ENCODE data around the gene NCEH1.
"Not testable (repeated sequence)": the region's sequence is repeated elsewhere in the genome, so short reads cannot be mapped to it uniquely, and the experiment has no call there.

Gene NCEH1

DNA sequence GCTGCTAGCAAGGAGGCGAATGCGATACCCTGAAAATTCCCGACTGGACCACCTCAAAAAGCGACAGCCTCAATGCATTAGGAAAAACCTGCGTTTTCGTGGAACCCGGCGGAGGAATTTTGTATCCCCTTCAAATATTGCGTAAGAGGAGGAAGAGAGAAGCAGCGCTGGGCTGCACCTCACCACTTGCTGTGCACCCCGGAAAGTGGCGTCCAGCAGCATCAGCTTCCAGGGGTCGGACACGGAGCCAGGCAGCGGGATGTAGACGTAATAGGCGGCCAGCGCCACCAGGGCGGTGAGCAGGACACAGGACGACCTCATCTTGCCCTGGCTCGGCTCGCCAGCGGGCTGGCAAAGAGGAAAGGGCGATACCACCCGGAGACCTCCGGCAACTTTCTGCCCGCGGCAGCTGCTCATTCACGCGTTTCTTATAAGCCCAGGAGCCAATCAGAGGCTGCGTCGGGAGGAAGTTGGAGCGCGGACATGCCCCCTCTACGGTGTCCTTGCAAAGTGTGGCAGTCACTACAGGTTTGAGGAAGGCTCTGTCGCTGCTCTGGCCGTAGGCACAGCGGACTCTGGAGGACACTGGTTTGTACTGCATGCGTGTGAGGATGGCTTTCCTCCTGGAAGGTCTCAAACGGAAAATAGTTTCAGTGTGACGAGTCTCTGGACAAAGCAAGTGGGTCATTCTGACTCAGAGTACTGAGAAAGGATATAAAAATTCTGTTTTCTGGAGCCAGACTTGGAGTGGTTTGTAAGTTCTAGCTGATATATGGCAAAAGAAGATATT is at the start of gene NCEH1:
Gene NCEH1, minus strand, starts transcription at position 404 of the 790 bp plus-strand sequence. Its CDS starts 83 bp downstream, at position 321.
- FAIRE-seq, result no peak

DNA sequence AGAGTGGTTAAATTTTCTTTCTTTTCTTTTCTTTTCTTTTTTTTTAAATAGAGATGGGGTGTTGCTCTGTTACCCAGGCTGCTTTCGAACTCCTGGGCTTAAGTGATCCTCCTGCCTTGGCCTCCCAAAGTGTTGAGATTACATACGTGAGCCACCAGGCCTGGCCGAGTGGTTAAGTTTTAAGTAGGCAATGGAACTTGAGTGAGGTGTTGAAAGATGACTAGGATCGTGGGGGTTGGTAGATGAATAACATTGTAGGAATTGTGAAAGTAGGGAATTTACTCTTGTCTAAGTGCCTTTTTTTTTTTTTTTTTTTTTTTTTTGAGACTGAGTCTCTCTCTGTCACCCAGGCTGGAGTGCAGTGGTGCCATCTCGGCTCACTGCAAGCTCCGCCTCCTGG is 49.5 kb upstream of the NCEH1 start:
- not testable (repeated sequence) for FAIRE-seq

DNA sequence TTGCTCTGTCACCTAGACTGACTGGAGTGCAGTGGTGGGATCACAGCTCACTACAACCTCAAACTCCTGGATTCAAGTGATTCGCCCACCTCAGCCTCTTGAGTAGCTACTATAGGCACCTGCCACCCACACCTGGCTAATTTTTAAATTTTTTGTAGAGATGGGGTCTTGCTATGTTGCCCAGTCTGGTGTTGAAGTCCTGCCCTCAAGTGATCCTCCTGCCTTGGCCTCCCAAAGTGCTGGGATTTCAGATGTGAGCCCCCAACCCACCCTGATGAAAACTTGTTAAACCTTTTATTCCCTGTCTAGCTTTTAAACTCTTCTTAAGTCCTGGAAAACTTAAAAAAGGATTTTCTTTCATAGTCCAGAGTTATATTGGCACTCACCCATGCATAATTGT is 42.3 kb upstream of the NCEH1 start:
- no peak for FAIRE-seq

DNA sequence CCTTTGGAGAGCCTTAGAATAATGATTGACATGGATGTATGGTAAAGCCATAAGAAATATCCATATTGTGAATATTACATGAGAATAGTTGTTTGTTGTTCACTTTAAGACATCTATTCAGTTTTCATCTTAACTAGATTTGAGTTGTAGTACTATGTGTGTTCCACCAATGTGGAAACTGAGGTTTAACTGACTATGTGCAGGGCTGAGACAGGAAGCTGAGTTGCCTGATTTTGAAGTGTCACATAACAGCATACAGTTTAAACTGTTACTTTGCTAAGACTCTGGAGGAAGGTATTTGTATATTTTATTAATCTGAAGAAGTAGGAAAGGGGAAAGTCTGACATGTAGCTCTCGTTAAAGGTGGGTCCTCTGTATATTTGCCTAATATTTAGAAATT is 41.8 kb upstream of the NCEH1 start:
- FAIRE-seq, result no peak

DNA sequence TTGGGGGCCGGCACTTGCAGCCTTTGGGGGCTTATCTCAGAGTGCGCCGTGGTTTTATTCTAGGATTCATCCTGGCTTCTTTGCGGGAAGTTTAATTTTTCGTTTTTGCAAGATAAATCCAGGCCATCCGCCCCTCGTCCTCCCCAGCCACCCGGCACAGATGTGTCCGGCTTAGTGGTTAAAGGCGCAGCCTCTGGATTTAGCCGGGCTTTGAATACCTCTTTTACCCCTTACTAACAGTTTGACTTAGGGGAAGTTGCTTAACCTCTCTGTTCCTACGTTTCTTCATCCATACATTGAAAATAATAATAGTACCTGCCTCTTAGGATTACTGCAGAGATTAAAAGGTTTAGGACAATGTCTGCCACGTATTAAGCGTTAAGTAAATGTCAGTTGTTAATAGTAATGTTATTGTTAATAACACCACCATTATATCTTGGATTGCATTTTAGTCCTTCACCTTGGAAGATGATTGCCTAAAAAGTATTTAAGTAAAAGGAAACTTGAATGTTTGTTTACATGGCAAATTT is 40.4 kb upstream of the NCEH1 start:
- FAIRE-seq, result no peak

GRCh38 chr3:172750368-172751174 is 39.7 kb upstream of the NCEH1 start, which contains the start of gene ECT2:
Gene ECT2 (plus strand): TSS chr3:172750726. CDS start chr3:172754531, 3,805 bp downstream.
- FAIRE-seq, result peak; percentile 93

GRCh38 chr3:172750069-172750367 is 39.2 kb upstream of the NCEH1 start:
- no peak for FAIRE-seq

- FAIRE-seq, result no peak
Observed at GRCh38 chr3:172749230-172749965, 38.5 kb upstream of the NCEH1 start.

DNA sequence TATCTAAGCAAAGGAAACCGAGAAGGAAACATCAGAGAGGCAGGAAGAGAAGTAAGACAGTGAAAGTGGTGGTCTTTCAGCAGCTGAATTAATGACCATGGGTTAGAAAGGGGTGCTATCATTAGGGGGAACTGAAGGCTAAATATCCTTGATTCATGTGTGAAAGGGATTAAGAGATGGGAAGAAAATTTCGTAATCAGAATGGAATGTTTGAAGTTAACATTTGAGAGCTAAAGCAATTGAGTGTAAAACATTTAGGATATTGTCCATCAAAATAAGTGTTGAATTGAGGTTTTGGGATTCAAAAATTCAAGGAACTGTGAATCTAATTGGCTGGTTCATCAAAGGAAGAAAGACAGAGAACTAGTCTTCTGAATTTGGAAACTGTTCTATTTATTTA is 35.6 kb upstream of the NCEH1 start:
- no peak for FAIRE-seq

- no peak for FAIRE-seq
Observed at GRCh38 chr3:172739462-172739861, 28.6 kb upstream of the NCEH1 start.

GRCh38 chr3:172735014-172735413 is 24.1 kb upstream of the NCEH1 start:
- FAIRE-seq, result no peak

DNA sequence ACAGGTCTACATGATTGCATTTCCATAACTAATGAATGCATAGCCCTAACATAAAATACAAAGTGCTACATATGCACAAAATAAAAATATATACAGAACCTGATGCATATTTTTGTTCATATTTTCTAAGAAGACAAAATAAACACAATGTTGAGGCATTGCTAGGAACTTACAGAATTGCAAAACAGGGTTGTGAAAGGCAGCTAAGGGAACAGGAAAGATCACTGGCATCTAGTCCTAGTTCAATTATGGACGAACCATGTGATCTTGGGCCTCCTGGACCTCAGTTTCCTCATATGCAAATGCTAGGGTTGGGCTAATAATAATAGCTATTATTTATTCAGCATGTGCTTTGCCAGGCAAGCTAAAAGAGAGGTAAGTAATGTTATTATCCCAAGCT is 15.5 kb upstream of the NCEH1 start:
- no peak for FAIRE-seq

DNA sequence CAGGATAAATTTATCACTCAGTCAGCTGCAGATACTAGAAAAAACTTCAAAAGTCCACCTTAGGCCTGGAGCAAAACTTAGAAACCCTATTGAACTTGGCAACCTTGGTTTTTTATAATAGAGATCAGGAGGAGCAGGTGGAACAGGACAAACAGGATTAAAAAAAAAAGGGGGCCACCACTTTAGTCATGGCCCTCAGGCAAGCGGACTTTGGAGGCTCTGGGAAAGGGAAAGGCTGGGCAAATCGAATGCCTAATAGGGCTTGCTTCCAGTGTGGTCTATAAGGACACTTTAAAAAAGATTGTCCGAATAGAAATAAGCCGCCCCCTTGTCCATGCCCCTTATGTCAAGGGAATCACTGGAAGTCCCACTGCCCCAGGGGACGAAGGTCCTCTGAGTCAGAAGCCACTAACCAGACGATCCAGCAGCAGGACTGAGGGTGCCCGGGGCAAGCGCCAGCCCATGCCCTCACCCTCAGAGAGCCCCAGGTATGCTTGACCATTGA is 11.7 kb upstream of the NCEH1 start:
- FAIRE-seq, result not testable (repeated sequence)

GRCh38 chr3:172717493-172718088 is 6.7 kb upstream of the NCEH1 start:
- no peak for FAIRE-seq

DNA sequence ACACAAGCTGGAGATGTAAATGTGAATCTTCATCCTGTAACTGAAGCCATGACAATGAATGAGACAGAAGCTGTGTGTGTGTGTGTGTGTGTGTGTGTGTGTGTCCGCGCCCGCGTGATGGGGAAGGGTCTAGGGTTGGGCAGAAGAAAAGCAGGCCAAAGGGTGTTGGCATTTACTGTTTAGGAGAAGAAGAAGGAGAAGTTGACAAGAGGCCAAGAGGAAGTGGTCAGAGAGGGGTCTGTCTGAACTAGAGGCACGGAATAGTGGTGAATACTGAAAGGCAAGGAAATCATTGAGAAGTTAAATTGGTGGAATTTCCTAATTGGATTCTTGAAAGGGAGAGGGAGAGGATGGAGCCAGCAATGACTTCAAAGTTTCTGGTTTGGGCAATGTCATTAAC is 5.6 kb upstream of the NCEH1 start:
- no peak for FAIRE-seq

GRCh38 chr3:172713316-172713715 is 2.4 kb upstream of the NCEH1 start:
- FAIRE-seq, result no peak

DNA sequence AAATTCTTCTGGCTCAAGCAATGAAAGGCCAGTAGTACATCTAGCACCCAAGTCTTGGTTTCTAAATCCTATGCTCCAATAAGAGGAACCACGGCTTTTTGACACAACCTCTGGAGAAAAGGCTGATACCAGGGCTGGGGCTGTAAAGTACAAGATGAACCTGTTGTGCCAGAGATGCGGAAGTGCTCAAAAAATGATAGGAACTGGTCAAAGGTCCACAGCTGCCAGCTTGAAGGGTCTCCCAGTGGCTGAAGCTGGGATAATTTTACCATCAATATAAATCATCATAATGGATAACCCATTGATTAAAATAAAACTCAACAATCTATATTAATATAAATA is 558 bp upstream of the NCEH1 start:
- no peak for FAIRE-seq

DNA sequence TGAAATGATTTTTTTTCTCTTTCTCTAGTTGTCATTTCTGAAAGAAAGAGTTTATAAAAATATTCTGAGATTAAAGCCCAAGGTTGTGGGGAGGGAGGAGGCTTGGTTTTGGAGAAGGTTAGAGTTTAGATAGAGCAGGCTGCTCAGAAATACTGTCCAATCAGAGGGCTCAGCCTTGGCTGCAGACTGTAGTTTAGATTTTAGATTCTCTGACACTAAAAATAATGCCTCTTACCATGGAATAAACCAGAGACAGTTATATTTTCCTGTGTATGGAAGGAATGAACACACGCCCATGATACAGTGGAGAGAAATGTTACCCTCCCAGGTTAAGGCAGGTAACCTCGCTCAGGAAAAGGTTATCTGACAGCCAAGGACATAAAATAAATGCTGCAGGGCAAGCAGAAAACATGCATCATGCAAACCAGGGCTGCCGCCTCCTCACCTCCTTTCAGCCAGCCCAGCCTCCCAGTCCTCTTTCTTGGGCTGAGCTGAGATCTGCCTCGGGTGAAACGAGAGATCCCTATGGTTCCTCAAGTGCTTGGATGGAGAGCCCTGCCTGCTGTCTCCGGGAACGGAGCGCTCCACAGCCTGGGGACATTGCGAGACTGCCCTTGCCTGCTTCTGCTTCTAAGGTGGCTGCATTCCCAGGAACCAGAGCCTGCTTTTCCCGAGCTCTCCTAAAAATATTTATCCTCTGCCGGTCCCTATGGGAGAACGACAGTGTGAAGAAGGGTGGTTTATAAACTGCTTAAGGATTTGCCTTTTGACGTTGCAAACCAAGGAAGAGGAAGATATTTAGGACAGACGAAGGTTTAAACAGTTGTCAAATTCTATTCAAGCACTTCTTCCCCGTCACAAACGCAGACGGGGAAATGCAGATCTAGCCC is 848 bp downstream of the NCEH1 start:
- FAIRE-seq, result no peak

DNA sequence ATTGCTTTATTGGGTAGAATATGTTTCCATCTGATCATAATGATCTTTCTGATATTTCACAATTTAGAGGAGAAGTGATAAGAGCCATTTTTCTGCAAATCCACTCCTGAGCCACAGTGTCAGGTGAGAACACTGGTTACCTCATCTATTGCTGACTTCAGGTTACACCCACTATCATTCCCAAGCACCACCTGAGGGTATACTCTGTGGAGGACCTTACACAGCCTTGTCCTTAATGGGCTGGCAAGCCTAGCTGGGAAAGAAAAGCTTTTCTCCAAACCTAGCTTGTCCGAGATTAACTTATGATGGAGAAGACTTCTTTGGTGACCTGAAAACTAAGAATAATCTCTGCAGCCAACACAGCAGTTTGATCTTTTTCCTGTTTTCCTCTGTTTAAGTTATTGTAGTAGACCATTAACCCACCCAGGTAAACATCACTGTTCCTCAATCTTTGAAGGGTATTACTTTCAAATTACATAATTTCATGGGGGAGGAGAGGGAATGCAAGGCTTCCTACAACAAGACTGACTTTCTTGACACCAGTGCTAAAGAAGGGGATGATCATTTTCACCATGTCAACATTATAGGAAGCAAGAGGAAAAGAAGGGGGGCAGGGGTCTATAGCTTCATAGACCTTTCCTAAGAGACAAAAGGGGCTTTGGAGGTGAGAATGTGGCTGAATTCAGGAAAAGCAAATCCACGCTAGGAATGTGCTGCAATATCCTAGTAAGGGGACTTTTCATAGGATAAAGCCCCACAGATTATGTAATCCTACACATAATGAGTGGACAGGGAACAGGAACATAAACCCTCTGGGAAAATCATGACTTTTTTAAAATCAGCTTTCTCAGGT is 1.7 kb downstream of the NCEH1 start:
- no peak for FAIRE-seq

DNA sequence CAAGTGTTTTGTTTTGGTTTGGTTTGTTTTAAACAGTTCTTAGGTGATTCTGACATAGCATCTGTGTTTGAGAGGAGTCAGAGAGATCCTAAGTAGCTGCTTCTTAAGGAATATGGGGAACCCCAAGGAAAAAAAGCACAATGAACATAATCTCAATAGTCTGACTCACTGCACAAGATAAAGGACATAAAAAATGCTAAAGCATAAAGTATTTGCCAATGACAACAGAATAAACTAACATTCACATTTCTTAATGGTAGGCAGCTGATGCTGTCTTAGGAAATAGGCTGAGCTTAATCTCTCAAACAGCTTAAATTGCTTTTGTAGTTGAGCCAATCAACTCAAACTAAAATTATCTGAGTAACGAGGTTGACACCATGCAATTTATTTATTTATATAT is 2.9 kb downstream of the NCEH1 start:
- no peak for FAIRE-seq

- FAIRE-seq, result no peak
Observed at GRCh38 chr3:172707030-172707429, 3.8 kb downstream of the NCEH1 start.

Measured in colon (tissue), 2 donors.